Measurements from ENCODE around the gene LARGE1.

- TF ChIP-seq FOXO1 (CRISPR knock-in tag; IDR thresholded peaks at IDR 0.05) (no peak), ZBTB26 (CRISPR knock-in tag; IDR thresholded peaks at IDR 0.05; ENCODE audit: borderline replicate concordance) (no peak), POLR2A (IDR thresholded peaks at IDR 0.05; ENCODE audit: insufficient read depth in 1 of 2, low read depth in 2 of 2, low read length in 2 of 2) (no peak), FOXA3 (CRISPR knock-in tag; IDR thresholded peaks at IDR 0.05) (no peak), SP1 (IDR thresholded peaks at IDR 0.05) (no peak), SP1 (CRISPR knock-in tag; IDR thresholded peaks at IDR 0.05) (no peak), ZNF777 (CRISPR knock-in tag; IDR thresholded peaks at IDR 0.05) (no peak), NR2C2 (CRISPR knock-in tag; IDR thresholded peaks at IDR 0.05; ENCODE audit: borderline replicate concordance) (no peak), SMAD1 (CRISPR knock-in tag; IDR thresholded peaks at IDR 0.05; ENCODE audit: borderline replicate concordance, low read depth) (no peak), ZBTB8A (CRISPR knock-in tag; IDR thresholded peaks at IDR 0.05; ENCODE audit: borderline replicate concordance, low read depth) (no peak), ESRRA (CRISPR knock-in tag; IDR thresholded peaks at IDR 0.05; ENCODE audit: low read depth) (no peak), MYPOP (CRISPR knock-in tag; IDR thresholded peaks at IDR 0.05) (no peak), PBX3 (CRISPR knock-in tag; IDR thresholded peaks at IDR 0.05; ENCODE audit: borderline replicate concordance) (no peak), ATF6 (CRISPR knock-in tag; conservative IDR thresholded peaks at IDR 0.05) (no peak)
Measured at GRCh38 chr22:33909911-33910310, 10.4 kb downstream of the LARGE1 start.
